ENCODE results near the gene MTX3. TPM values are rescaled to one million over a fixed set of nuclear protein-coding genes. Genes with fewer than 3 reads are reported as not detected.

MTX3 gene
- polyA plus RNA-seq, 3 donors = 0.43 to 2.4 (median 0.68) TPM

DNA sequence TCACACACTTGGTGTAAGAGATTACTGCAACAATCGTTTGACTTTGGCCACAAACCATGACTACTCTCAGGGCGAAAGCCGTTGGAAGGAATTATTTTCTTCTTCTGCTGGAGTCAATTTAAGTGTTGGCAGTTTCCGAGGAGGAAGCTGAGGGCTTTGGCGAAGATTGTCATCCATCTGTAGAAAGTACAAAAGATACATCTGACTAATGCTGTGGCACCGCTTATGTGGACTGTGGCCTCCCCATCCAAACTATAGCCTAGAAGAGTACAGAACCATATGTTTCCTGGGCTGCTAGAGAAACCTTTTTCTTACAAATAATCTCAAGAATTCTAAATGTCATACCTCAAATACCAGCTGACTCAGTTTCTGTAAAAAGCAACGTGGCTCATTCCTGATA, 7.4 kb downstream of the MTX3 start:
- peaks cover 41 to 66% of the 10 kb centered on the region in 2 donors for H3K36me3 ChIP-seq (replicated peaks in 1 of 2; ENCODE audit: control insufficient read depth in 1 of 2, insufficient read depth in 2 of 2, low read length in 2 of 2)

DNA sequence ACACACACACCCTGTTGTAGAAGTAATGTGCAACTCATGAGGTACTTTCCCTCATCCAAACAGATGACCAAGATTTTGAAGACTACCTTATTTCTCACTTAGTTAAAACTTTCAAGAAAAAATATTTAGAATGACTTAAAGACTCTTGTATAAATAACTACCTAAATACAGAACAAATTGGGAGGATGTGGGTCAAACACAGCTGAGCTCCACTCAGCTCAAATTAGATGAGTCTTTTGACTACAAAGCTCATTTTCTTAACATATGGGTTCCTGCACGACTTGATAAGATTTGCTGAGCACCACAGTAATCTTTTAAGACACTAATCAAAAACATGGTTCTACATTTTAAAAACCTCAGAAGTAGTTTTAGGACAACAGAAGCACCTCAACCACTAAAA, 8.9 kb downstream of the MTX3 start:
- Histone ChIP-seq H3K79me2 (ENCODE audit: insufficient read depth, low read length) (no peaks in the 10 kb centered on the region), H3K9ac (ENCODE audit: insufficient read depth, low read length, poor library complexity, severe bottlenecking) (no peak overlapping the region), H3K36me3 (replicated peaks in 1 of 2; ENCODE audit: control insufficient read depth in 1 of 2, insufficient read depth in 2 of 2, low read length in 2 of 2) (peaks cover 41 to 67% of the 10 kb centered on the region in 2 donors), H2AFZ (ENCODE audit: insufficient read depth, low read depth, low read length, poor library complexity, severe bottlenecking) (no peak overlapping the region), H3K4me2 (replicated peaks; ENCODE audit: extremely low read depth, low read length, poor library complexity, severe bottlenecking) (no peak overlapping the region), H3K9me3 (replicated peaks in 1 of 2; ENCODE audit: control insufficient read depth in 1 of 2, insufficient read depth in 1 of 2, low read length in 2 of 2) (no peaks in the 10 kb centered on the region), H4K20me1 (ENCODE audit: insufficient read depth, low read length) (no peaks in the 10 kb centered on the region), H3K4me3 (replicated peaks in 1 of 3; ENCODE audit: low read depth in 2 of 3, low read length in 3 of 3) (no peak overlapping the region), H3K4me1 (ENCODE audit: control insufficient read depth in 1 of 2, insufficient read depth in 2 of 2, low read length in 2 of 2) (no peaks in the 10 kb centered on the region), H3K27me3 (ENCODE audit: control insufficient read depth in 2 of 2, insufficient read depth in 2 of 2, low read length in 2 of 2) (no peaks in the 10 kb centered on the region), H3K27ac (ENCODE audit: low read depth in 1 of 2, low read length in 2 of 2) (no peak overlapping the region)
- H3K4me3 Mint-ChIP-seq = no peak overlapping the region
- TF ChIP-seq, protein P1, sequence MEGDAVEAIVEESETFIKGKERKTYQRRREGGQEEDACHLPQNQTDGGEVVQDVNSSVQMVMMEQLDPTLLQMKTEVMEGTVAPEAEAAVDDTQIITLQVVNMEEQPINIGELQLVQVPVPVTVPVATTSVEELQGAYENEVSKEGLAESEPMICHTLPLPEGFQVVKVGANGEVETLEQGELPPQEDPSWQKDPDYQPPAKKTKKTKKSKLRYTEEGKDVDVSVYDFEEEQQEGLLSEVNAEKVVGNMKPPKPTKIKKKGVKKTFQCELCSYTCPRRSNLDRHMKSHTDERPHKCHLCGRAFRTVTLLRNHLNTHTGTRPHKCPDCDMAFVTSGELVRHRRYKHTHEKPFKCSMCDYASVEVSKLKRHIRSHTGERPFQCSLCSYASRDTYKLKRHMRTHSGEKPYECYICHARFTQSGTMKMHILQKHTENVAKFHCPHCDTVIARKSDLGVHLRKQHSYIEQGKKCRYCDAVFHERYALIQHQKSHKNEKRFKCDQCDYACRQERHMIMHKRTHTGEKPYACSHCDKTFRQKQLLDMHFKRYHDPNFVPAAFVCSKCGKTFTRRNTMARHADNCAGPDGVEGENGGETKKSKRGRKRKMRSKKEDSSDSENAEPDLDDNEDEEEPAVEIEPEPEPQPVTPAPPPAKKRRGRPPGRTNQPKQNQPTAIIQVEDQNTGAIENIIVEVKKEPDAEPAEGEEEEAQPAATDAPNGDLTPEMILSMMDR (IDR thresholded peaks at IDR 0.05) = no peak
- no peak for DNase-seq
- H3K4me1 Mint-ChIP-seq = no peaks in the 10 kb centered on the region
- H3K36me3 Mint-ChIP-seq = peaks cover 75 to 78% of the 10 kb centered on the region in 2 donors
- no peaks in the 10 kb centered on the region for H3K27me3 Mint-ChIP-seq (ENCODE audit: low read depth in 3 of 3)
- 78% methylated on average over 1 of the region's 1 CpG for WGBS (ENCODE audit: insufficient coverage)
- intact Hi-C loops (cut with micrococcal nuclease) = loop anchor here in 1 of 2 donors (10.0 kb wide), 1 partner anchor 93 kb away; no protein-coding TSS in a partner anchor
- H3K27ac Mint-ChIP-seq = no peak overlapping the region
- H3K9me3 Mint-ChIP-seq = no peaks in the 10 kb centered on the region

More for the DNA sequence above, 7.4 kb downstream of the MTX3 start:
- TF ChIP-seq, protein P1 (IDR thresholded peaks at IDR 0.05) = no peak
- DNase-seq = no peak
- Mint-ChIP-seq H3K27me3 (ENCODE audit: low read depth in 3 of 3) (no peaks in the 10 kb centered on the region), H3K36me3 (peaks cover 73 to 78% of the 10 kb centered on the region in 2 donors), H3K9me3 (no peaks in the 10 kb centered on the region), H3K27ac (no peak overlapping the region), H3K4me1 (no peaks in the 10 kb centered on the region), H3K4me3 (no peak overlapping the region)
- H3K9ac ChIP-seq (ENCODE audit: insufficient read depth, low read length, poor library complexity, severe bottlenecking) = no peak overlapping the region
- no peaks in the 10 kb centered on the region for H3K9me3 ChIP-seq (replicated peaks in 1 of 2; ENCODE audit: control insufficient read depth in 1 of 2, insufficient read depth in 1 of 2, low read length in 2 of 2)
- H3K79me2 ChIP-seq (ENCODE audit: insufficient read depth, low read length) = no peaks in the 10 kb centered on the region
- H3K27me3 ChIP-seq (ENCODE audit: control insufficient read depth in 2 of 2, insufficient read depth in 2 of 2, low read length in 2 of 2) = no peaks in the 10 kb centered on the region
- H4K20me1 ChIP-seq (ENCODE audit: insufficient read depth, low read length) = no peaks in the 10 kb centered on the region
- H3K4me2 ChIP-seq (replicated peaks; ENCODE audit: extremely low read depth, low read length, poor library complexity, severe bottlenecking) = no peak overlapping the region
- H3K4me1 ChIP-seq (ENCODE audit: control insufficient read depth in 1 of 2, insufficient read depth in 2 of 2, low read length in 2 of 2) = no peaks in the 10 kb centered on the region
- H2AFZ ChIP-seq (ENCODE audit: insufficient read depth, low read depth, low read length, poor library complexity, severe bottlenecking) = no peak overlapping the region
- no peak overlapping the region for H3K4me3 ChIP-seq (replicated peaks in 1 of 3; ENCODE audit: low read depth in 2 of 3, low read length in 3 of 3)
- 100% methylated on average over 3 of the region's 7 CpGs for WGBS (ENCODE audit: insufficient coverage)
- intact Hi-C loops (cut with micrococcal nuclease) = loop anchor here in 1 of 2 donors (10.0 kb wide), 1 partner anchor 91 kb away; no protein-coding TSS in a partner anchor
- no peak overlapping the region for H3K27ac ChIP-seq (ENCODE audit: low read depth in 1 of 2, low read length in 2 of 2)
